MV-4-11 (cell line): ENCODE data around the gene PDZD2.

Experiments used
- DNase-seq: peaks from one replicate; lab custom pipeline; 2025; lab: John Stamatoyannopoulos, UW

The PDZD2 gene

DNA sequence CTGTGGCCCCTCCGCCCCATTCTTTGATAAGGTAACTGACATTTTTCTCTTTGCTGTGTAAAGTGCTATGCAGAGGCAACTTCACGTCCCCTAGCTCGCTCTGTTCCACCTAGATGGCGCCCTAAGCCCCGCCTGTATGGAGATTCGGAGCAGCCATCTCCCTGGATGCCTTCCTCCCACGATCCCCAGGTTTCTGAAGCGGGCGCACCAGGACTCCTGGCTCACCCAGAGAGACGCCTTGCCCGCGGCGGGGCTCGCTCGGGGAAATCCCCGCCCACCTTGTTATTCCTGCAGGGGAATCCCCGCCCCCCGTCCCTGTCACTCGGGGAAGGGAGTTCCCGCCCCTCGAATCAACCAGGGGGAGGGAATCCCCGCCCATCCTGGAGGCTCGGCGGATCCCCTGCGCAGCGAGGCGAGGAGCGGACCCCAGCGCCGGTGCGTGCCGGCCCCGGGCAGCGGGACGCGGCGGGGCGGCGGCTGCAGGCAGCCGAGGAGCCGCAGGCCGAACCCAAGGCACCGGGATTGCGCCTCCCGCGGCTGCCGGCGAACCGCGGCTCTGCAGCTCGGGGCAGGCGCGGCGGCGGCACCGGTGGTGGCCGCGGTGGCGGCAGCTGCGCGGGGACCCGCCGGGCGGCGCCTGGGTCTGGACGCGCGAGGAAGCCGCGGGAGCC, at the start of gene PDZD2:
PDZD2 (plus strand) TSS at position 384 of the 671 bp plus-strand sequence.
- peak; percentile 48 for DNase-seq

DNA sequence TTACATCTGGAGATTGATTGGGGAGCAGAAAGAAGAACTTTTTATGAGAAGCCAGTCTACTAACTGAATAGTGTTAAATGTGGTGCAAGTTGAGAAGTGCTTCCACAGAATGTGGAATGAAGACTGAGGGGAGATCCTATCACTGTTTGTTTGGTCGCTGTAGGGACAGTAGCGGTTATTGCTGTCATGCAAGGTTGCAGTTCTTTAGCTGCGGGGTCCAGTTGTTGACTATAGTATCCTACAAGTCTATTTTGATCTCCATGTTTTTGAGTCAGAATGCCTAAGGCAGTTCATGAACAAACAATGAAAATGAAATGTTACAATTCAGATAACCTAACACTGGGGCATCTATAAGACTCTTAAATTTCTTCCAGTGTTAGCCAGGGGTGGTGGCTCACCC, 45.3 kb upstream of the PDZD2 start:
- DNase-seq, result no peak

GRCh38 chr5:31596354-31596753, 42.6 kb upstream of the PDZD2 start:
- DNase-seq, result no peak

DNA sequence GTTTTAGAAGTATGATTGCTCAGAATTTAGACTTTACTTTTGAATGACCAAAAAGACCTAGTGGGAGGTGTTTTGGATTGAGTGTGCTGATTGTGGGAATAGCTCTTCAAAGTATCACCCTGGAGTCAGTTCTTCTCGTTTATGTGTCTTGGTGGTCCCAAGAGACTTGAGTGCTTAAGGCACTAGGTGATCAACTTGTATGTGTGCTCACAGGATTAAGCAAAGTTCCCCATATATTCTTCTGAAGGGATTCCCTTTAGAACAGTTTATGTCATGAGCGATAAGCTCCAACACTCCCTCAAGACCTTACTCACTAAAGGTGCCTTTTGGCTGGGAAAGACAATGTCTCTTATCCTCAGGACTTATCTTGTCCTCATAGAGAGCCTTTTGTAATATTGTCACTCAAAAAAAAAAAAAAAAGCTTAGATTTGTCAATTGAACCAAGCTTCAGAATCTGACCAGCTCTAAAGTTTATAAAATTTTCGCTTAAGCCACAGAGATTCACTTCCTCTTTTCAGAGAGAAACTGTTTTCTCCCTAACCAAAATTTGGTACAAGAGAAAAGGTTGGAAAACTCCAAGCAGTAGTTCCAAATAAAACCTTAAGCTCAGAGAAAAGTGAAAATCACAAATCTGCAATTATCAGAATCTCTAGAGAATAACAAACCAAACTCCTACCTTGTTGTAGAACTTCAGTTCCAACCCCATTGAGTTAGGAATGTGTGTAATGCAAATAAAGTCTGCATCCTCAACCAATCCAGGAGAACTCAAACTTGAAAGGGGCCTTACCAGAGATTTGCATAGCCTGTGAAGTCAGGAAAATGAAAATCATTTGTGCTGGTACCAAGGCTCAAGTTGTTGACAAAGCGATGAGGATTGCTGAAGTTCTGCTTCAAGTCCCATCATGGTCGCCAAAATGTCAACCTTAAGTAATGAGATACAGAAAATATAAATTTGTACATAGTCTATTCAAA, 40.0 kb upstream of the PDZD2 start:
- DNase-seq, result peak; percentile 80

- peak; percentile 61 for DNase-seq
Measured at GRCh38 chr5:31602305-31602704, 36.6 kb upstream of the PDZD2 start.

DNA sequence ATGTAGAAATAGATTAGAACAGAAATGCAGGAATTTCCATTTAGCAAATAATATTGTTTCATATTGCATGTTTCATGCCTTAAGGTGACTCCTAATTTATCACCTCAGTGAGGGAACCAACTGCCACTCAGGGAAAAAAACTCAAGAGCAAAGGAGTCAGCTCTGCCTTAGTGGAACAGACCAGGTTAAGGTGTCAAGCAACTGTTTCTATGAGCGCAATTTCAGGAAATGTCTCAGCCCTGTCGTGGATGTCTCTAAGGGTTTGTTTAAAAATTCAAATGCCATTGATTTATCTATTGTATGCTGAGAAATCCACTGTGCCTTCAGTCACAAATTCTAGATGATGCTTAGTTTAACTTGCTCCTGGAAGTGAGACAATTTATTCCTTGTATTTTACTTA, 34.7 kb upstream of the PDZD2 start:
- no peak for DNase-seq

DNA sequence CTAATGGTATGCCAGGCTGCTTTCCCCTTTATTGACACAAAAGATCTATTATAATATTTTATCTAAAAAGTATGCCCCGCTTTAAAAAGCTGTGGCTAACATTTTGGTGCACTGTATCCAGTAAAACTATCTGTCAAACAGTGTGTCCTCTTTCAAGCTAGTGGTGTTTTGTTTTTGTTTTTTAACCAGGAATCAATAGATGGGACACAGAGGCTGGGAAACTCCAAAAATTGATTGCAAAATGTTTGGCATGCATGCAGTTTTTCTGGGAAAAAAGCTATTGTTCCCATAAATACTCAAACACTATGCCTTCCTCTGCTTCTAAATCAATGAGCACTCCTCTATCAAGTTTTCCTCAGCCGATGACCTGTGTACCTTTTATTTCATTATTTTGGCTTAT, 34.3 kb upstream of the PDZD2 start:
- DNase-seq, result no peak

DNA sequence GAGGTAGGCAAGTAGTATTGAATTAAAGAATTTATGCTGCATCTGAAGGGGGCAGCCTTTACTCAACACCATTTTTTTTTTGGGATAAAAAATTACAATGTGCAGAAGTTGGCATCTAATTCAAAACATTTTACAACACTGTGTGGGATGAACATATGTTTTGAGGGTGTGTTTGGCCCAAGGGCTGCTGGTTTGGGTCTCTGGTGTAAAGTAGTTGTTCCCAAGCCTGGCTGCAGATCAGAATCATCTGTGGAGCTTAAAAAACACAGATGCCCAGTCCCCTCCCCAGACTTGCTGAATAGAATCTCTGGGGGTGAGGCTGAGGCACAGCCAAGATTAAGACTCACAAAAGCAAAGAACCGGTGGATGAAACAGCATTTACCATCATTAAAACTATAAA, 33.0 kb upstream of the PDZD2 start:
- DNase-seq, result no peak

DNA sequence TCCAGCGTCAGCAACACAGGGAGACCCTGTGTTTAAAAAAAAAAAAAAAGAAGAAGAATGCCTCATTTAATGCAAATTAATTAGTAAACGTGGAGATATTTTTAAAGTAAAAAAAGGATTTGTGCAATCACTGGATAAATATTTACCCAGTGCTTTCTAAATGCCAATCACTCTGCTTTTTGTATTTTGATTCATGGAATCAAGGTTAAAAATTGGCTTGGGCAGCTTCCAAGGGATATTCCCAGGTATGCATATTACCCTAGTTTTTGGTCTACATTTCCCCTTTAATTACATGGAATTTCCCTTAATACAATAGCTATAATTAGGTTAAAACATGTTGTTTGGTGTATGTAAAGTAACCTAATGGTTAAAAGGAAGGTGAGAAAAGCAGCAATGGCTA, 31.4 kb upstream of the PDZD2 start:
- DNase-seq, result no peak

DNA sequence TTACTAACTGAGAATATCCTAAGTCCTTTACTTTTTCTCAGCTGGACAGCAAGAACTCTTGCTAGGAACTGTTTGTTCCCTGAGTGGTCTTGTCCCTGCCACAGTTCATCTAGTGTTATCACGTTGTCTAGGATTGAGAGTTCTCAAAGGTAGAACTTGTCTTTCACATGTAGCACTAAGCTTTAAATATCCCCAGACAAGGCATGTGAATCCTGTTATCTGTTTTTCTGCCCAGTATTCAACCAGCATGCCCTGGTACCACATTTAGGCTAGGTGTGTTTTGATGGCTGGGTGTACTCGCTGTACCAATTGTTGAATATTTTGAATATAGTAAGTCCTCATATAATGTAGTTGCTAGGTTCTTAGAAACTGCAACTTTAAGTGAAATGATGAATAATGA, 27.9 kb upstream of the PDZD2 start:
- DNase-seq, result no peak

- DNase-seq, result no peak
Measured at GRCh38 chr5:31613651-31614050, 25.3 kb upstream of the PDZD2 start.

- no peak for DNase-seq
Measured at GRCh38 chr5:31614151-31615020, 24.5 kb upstream of the PDZD2 start.

DNA sequence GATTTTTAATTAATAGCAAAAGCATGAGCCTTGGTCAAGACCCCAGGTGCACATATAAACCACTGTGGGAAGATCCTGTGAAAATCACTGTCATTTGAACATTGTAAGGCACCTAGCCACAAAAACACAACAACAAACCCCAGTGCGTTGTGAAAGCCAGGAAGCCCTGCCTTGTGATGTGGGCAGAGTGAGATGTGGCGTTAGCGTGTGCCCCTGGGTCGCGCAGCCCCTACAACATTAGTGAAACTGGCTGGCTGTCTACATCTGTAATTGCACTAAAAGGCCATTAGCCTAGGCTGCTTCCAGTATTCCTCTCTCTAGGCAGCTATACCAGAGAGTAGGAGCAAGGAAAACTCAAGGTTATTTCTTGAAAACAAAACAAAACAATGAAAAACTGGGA, 21.1 kb upstream of the PDZD2 start:
- DNase-seq, result peak; percentile 6

GRCh38 chr5:31620026-31620425, 18.9 kb upstream of the PDZD2 start:
- no peak for DNase-seq

DNA sequence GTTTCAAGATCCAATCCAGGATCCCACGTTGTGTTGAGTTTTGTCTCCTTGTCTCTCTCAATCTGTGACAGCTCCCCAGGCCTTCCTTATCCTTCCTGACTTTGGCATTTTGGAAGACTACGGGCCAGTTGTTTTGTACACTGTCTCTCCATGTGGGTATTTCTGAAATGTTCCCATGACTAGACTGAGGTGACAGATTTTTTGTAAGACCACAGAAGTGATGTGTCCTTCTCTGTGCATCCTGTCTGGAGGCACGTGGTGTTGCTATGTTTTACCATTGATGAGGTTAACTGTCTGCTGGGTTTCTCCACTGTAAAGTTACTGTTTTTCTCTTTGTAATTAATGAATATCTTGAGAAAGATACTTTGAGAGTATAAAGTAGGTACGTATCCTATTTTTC, 15.7 kb upstream of the PDZD2 start:
- DNase-seq, result no peak

DNA sequence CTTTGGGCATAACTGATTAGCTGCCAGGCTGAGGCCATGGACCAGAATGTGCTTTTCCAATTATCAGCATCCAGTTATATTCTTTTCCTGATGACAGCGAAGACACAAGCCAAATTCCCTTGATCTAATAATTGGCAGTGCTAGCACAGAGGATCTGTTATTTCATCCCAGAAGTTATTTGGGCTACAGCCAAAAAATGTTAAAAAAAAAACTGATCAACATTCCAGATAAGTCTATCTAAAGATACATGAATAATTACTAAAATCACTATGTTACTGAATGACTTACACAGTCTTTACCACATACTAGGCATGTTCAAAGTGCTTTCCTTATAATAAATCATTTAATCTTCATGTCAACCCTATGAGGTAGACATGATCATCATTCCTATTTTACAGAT, 13.5 kb upstream of the PDZD2 start:
- DNase-seq, result no peak

GRCh38 chr5:31626156-31626555, 12.8 kb upstream of the PDZD2 start:
- DNase-seq, result no peak

DNA sequence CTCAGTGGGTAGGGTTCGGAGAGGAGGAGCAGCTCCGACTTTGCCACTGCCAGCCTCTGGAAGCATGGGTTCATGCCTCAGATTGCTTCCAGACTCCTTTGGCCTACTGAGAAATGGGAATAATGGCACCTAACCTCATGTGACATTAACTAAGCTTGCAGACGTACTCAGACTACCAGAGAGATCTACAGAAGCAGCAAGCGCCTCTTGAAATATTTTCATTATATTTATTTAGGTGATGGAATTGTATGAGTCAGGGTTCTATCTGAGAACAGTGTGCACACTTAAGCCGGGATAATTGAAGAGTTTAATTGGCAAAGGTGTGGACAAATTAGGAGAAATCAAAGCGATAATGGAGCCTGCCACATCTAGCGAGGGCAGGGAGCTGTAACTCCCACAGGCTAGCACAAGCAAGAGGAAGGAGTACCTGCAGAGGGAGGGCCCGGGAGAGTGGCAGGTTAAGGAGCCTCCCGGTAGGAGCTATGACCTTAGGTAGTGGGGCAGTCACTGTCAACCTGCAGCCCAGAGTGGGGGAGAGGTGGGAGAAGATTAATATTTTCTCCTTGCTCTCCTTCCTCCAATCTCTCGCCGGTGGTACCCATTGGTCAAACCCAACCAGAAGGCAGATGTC, 12.2 kb upstream of the PDZD2 start:
- DNase-seq, result no peak

DNA sequence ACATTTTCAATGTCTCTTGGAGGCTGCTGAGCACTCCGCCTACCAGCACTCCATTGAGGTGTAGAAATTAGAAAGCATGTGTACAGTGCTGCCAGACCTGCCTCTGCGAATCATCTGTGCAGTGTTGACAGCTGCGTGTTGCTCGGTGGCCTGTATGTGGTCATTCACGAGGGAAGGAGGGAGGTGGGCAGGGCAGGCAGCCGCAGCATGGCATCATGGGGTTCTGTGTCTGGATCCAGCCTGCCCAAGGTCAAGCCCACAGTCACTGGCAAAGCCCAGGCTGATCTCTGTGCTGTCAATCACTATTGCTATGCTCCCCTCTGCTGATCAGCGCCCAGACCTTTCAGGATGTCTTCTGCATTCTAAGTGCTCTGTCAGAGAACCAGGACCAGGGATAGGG, 8.0 kb upstream of the PDZD2 start:
- DNase-seq, result no peak

GRCh38 chr5:31632460-31632859, 6.5 kb upstream of the PDZD2 start:
- peak; percentile 0 for DNase-seq

GRCh38 chr5:31635446-31635845, 3.5 kb upstream of the PDZD2 start:
- DNase-seq, result no peak

DNA sequence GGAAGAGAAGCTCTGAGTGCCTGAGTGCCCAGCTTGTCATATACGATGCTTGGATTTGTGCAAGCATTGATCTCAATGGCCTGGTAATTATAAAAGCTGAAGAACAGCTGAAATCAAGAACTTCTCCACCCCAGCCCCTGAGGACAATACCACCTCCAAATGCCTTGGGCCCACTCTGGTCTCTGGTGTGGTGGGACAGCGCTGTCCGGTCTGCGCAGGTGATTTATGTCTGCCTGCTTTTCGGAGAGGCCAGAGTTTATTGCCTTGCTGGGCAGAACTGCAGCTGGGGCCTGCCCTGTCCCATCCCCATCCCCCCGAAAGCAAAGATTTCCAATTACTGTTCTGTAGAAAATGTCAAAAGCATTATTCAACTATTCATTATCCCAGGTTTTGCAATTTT, 1.1 kb upstream of the PDZD2 start:
- no peak for DNase-seq
